Stimulated activated CD8-positive, alpha-beta memory T cell treated with anti-CD3 and anti-CD28 coated beads, Interleukin-7, amount 100 ng/mL, for 1 hour (primary cell): ENCODE data around the gene ANO2.

Experiments
- DNase-seq, 2 donors: peaks; one replicate each; pipeline ENCODE4 v3.0.0-alpha.2; 2020; ENCODE audit warnings: low read depth in 2 of 2

Gene ANO2

GRCh38 chr12:5516371-5517241, 428.5 kb downstream of the ANO2 start:
- DNase-seq, result no peak

- DNase-seq, result no peak
Observed at GRCh38 chr12:5515458-5515857, 429.6 kb downstream of the ANO2 start.

- no peak for DNase-seq
Observed at GRCh38 chr12:5514545-5514944, 430.5 kb downstream of the ANO2 start.

GRCh38 chr12:5514016-5514415, 431.0 kb downstream of the ANO2 start:
- DNase-seq, result no peak

GRCh38 chr12:5513406-5513805, 431.7 kb downstream of the ANO2 start:
- no peak for DNase-seq
